H1 (cell line): ENCODE data around the gene AKR1D1. TPM values are rescaled to one million over a fixed set of nuclear protein-coding genes. Genes with fewer than 3 reads are reported as not detected.
A peak's percentile ranks its signal among the peaks of the same experiment; 100 is the strongest.

Source experiments
- CTCF ChIA-PET: fragments of 300-600 bp; sonication (Branson Sonifier 250); formaldehyde crosslinking; loops from one replicate; lab custom pipeline; 2021; ENCODE audit not compliant: partially characterized antibody; lab: Charles Lee
- POLR2A ChIA-PET: fragments of 300-600 bp; sonication (Branson Sonifier 250); formaldehyde crosslinking; loops from one replicate; lab custom pipeline; 2021; ENCODE audit warnings: inconsistent platforms; ENCODE audit not compliant: partially characterized antibody; lab: Charles Lee
- DNase-seq, 2 experiments: peaks; one replicate each; pipeline versions ENCODE4 v3.0.0 to v3.0.0-alpha.2; 2010 to 2022; ENCODE audit warnings: low spot score in 2 of 2, low read depth in 1 of 2, mixed read lengths in 1 of 2
- FAIRE-seq: peaks from 2 replicates; lab custom pipeline; 2011; peaks lifted over from hg19 to GRCh38; lab: Jason Lieb, UNC
- H2AFZ ChIP-seq: 2 replicates; pipeline ENCODE4 v1.8.1; 2012; ENCODE audit warnings: low read length, inconsistent platforms
- H2AK5ac ChIP-seq: 2 replicates; pipeline ENCODE4 v1.6.1; 2013; ENCODE audit warnings: low read depth, low read length
- H2BK120ac ChIP-seq: replicated peaks from 2 replicates; pipeline ENCODE3; 2013; ENCODE audit warnings: low read depth, low read length, inconsistent platforms
- H2BK12ac ChIP-seq: 2 replicates; pipeline ENCODE4 v1.6.1; 2013; ENCODE audit warnings: low read depth, low read length
- H2BK15ac ChIP-seq: 2 replicates; pipeline ENCODE4 v1.6.1; 2013; ENCODE audit warnings: low read length
- H2BK20ac ChIP-seq: 2 replicates; pipeline ENCODE4 v1.6.1; 2013; ENCODE audit warnings: low read length
- H2BK5ac ChIP-seq: 2 replicates; pipeline ENCODE4 v1.6.1; 2013; ENCODE audit warnings: low read depth, low read length
- H3K14ac ChIP-seq: 2 replicates; pipeline ENCODE4 v1.6.1; 2013; ENCODE audit warnings: inconsistent platforms; ENCODE audit not compliant: insufficient read length
- H3K18ac ChIP-seq: 2 replicates; pipeline ENCODE4 v1.6.1; 2013; ENCODE audit warnings: low read length; ENCODE audit errors: extremely low read depth
- H3K23ac ChIP-seq: 2 replicates; pipeline ENCODE4 v1.6.1; 2013; ENCODE audit warnings: inconsistent platforms; ENCODE audit not compliant: insufficient read length
- H3K23me2 ChIP-seq: 2 replicates; pipeline ENCODE4 v1.6.1; 2013; ENCODE audit warnings: low read depth, low read length
- H3K27ac ChIP-seq: 2 replicates; pipeline ENCODE4 v1.6.1; 2011; ENCODE audit warnings: low read depth, low read length, inconsistent platforms
- H3K27me3 ChIP-seq, 4 experiments: replicated peaks in 1 of 4; 1 replicate in 1 of 4; 2 replicates in 3 of 4; pipeline versions ENCODE4 v1.6.1 to v1.8.1; 2011 to 2013; ENCODE audit warnings: low read length in 3 of 4, mild to moderate bottlenecking in 3 of 4, inconsistent platforms in 2 of 4, mixed read lengths in 2 of 4, moderate library complexity in 1 of 4; ENCODE audit not compliant: control insufficient read depth in 3 of 4, insufficient read depth in 3 of 4; ENCODE audit errors: extremely low read depth in 1 of 4
- H3K36me3 ChIP-seq, 4 experiments: 2 replicates each; pipeline versions ENCODE4 v1.6.1 to v1.8.1; 2011 to 2013; ENCODE audit warnings: mild to moderate bottlenecking in 4 of 4, low read length in 3 of 4, moderate library complexity in 2 of 4, control low read depth in 1 of 4, inconsistent platforms in 1 of 4; ENCODE audit not compliant: insufficient read depth in 4 of 4, control insufficient read depth in 2 of 4
- H3K4ac ChIP-seq: replicated peaks from 2 replicates; pipeline ENCODE3; 2013; ENCODE audit warnings: low read length, low read depth, mixed read lengths, inconsistent platforms; ENCODE audit not compliant: insufficient read length
- H3K4me1 ChIP-seq, 4 experiments: replicated peaks in 1 of 4; 1 replicate in 1 of 4; 2 replicates in 3 of 4; pipeline versions ENCODE4 v1.6.1 to v1.8.1; 2011 to 2013; ENCODE audit warnings: low read length in 3 of 4, inconsistent platforms in 2 of 4, mixed read lengths in 1 of 4; ENCODE audit not compliant: insufficient read depth in 4 of 4, control insufficient read depth in 3 of 4
- H3K4me2 ChIP-seq, 2 experiments: 2 replicates each; pipeline versions ENCODE4 v1.6.1 to v1.8.1; 2011 to 2013; ENCODE audit warnings: low read depth in 2 of 2, low read length in 2 of 2, control low read depth in 1 of 2, inconsistent platforms in 1 of 2, mild to moderate bottlenecking in 1 of 2; ENCODE audit not compliant: insufficient read depth in 1 of 2
- H3K4me3 ChIP-seq, 4 experiments: fragments of 200-600, 300-600 bp in 1 of 4; sonication (generic), shearing (Covaris generic), sonication (Bioruptor Twin) in 1 of 4; 2 replicates each; pipeline versions ENCODE4 v1.5.1 to v1.8.1; 2011 to 2016; ENCODE audit warnings: low read length in 4 of 4, low read depth in 3 of 4, control low read depth in 2 of 4, inconsistent platforms in 2 of 4, mild to moderate bottlenecking in 2 of 4, mixed read lengths in 1 of 4, moderate library complexity in 1 of 4; ENCODE audit not compliant: insufficient read depth in 2 of 4; ENCODE audit errors: extremely low read depth in 1 of 4
- H3K56ac ChIP-seq: replicated peaks from 2 replicates; pipeline ENCODE3; 2013; ENCODE audit warnings: low read depth, mild to moderate bottlenecking, mixed read lengths, low read length, inconsistent platforms; ENCODE audit not compliant: insufficient read length
- H3K79me1 ChIP-seq: 2 replicates; pipeline ENCODE4 v1.6.1; 2013; ENCODE audit warnings: low read depth, low read length, control low read depth
- H3K79me2 ChIP-seq, 2 experiments: 2 replicates each; pipeline versions ENCODE4 v1.6.1 to v1.8.1; 2012 to 2013; ENCODE audit warnings: low read length in 2 of 2, mild to moderate bottlenecking in 2 of 2, inconsistent platforms in 1 of 2; ENCODE audit not compliant: insufficient read depth in 2 of 2, control insufficient read depth in 1 of 2
- H3K9ac ChIP-seq, 4 experiments: replicated peaks in 1 of 4; 1 replicate in 1 of 4; 2 replicates in 3 of 4; pipeline versions ENCODE4 v1.6.1 to v1.8.1; 2011 to 2013; ENCODE audit warnings: low read depth in 3 of 4, low read length in 3 of 4, control low read depth in 2 of 4, mild to moderate bottlenecking in 2 of 4, moderate library complexity in 2 of 4, inconsistent platforms in 1 of 4; ENCODE audit errors: extremely low read depth in 1 of 4
- H3K9me3 ChIP-seq, 2 experiments: 2 replicates each; pipeline versions ENCODE4 v1.6.1 to v1.8.1; 2012 to 2013; ENCODE audit warnings: mild to moderate bottlenecking in 2 of 2, moderate library complexity in 2 of 2, control low read depth in 1 of 2, inconsistent platforms in 1 of 2, low read depth in 1 of 2, low read length in 1 of 2, mixed read lengths in 1 of 2; ENCODE audit not compliant: insufficient read depth in 2 of 2
- H4K20me1 ChIP-seq, 2 experiments: replicated peaks in 1 of 2; 2 replicates each; pipeline versions ENCODE3 to v1.8.1; 2011 to 2013; ENCODE audit warnings: inconsistent platforms in 2 of 2, low read length in 2 of 2, mild to moderate bottlenecking in 1 of 2; ENCODE audit not compliant: insufficient read depth in 2 of 2, control insufficient read depth in 1 of 2
- H4K5ac ChIP-seq: 2 replicates; pipeline ENCODE4 v1.6.1; 2013; ENCODE audit warnings: low read length, low read depth, mixed read lengths, inconsistent platforms; ENCODE audit not compliant: insufficient read length
- H4K8ac ChIP-seq: 2 replicates; pipeline ENCODE4 v1.8.0; 2013; ENCODE audit warnings: mild to moderate bottlenecking, moderate library complexity, low read length, inconsistent platforms; ENCODE audit not compliant: insufficient read depth; ENCODE audit errors: extremely low read depth
- H4K91ac ChIP-seq: replicated peaks from 2 replicates; pipeline ENCODE3; 2013; ENCODE audit warnings: low read length, mixed read lengths, inconsistent platforms; ENCODE audit not compliant: insufficient read length
- ATF3 ChIP-seq: IDR thresholded peaks from 2 replicates; pipeline ENCODE4 v1.6.1; 2011; ENCODE audit warnings: low read depth, mild to moderate bottlenecking, low read length; ENCODE audit not compliant: insufficient read depth
- CHD1 ChIP-seq: IDR thresholded peaks from 2 replicates; pipeline ENCODE4 v1.6.1; 2012; ENCODE audit warnings: low read depth, low read length, improper control_type of control experiment
- JUN ChIP-seq: IDR thresholded peaks from 2 replicates; pipeline ENCODE4 v1.6.1; 2011; ENCODE audit warnings: low read depth, mild to moderate bottlenecking, improper control_type of control experiment, low read length
- JUND ChIP-seq: IDR thresholded peaks from 2 replicates; pipeline ENCODE4 v1.6.1; 2011; ENCODE audit warnings: mild to moderate bottlenecking, improper control_type of control experiment, low read length
- KDM1A ChIP-seq: fragments of 200-600, 300-600 bp; sonication (generic); IDR thresholded peaks from 2 replicates; pipeline ENCODE4 v1.7.1; 2016; ENCODE audit warnings: mild to moderate bottlenecking, low read length, borderline replicate concordance
- TCF12 ChIP-seq: IDR thresholded peaks from 2 replicates; pipeline ENCODE4 v1.6.1; 2011; ENCODE audit warnings: low read depth, mild to moderate bottlenecking, low read length
- TEAD4 ChIP-seq: IDR thresholded peaks from 2 replicates; pipeline ENCODE4 v1.6.1; 2012; ENCODE audit warnings: low read depth, low read length, inconsistent platforms, mixed read lengths
- WGBS, 2 experiments: shearing (Covaris generic) in 1 of 2; methylation state at CpG; one replicate each; pipeline versions ENCODE4 v1.1.6 to v1.1.7; 2013 to 2015; ENCODE audit warnings: low lambda C conversion rate in 2 of 2, mixed read lengths in 2 of 2, inconsistent platforms in 1 of 2, low coverage in 1 of 2, missing lambda C conversion rate in 1 of 2; ENCODE audit not compliant: insufficient replicate concordance in 2 of 2, insufficient coverage in 1 of 2, insufficient read length in 1 of 2; ENCODE audit errors: extremely low coverage in 1 of 2, missing lambda C conversion rate in 1 of 2; 5-methylcytosine and 5-hydroxymethylcytosine counted together
- polyA plus RNA-seq, 7 experiments: library from polyadenylated mRNA; depleted of rRNA in 3 of 7; stranded (reverse) in 5 of 7; unstranded in 2 of 7; fragments of >200 nt in 5 of 7; fragments of 200-250 nt in 2 of 7; gene quantifications; 1 replicate in 5 of 7; 2 replicates in 1 of 7; 4 replicates in 1 of 7; pipeline versions ENCODE4 v1.2.1 to v1.2.3, GENCODE V29; 2011 to 2013; ENCODE audit warnings: missing spikeins in 2 of 7, mixed read lengths in 2 of 7
- total RNA-seq: library from RNA; stranded (reverse); fragmentation: NEBNext Ultra II Directional; extraction: Animal tissue kit (Norgen Biotek cat#: 25700); gene quantifications from 2 replicates; pipeline ENCODE4 v1.2.1, GENCODE V29; 2021

The AKR1D1 gene
- total and polyA plus RNA-seq, 2 of the 8 experiments (the other 6 are each of a cell fraction or from before 2014, with no cell fraction given), result not detected

GRCh38 chr7:138072726-138073125 lies 3.5 kb upstream of the AKR1D1 start:
- Histone ChIP-seq H3K36me3 (peaks cover 0 to 10% (median 1%) of the 10 kb centered on the region in 4 experiments; a peak in 3 of 8 replicates), H3K27me3 (no peaks in the 10 kb centered on the region), H2BK15ac (no peak overlapping the region), H2BK120ac (no peak overlapping the region), H2AK5ac (no peak overlapping the region), H3K79me1 (no peaks in the 10 kb centered on the region), H3K4me3 (peak overlapping the region in 1 of 4 experiments; percentile 17; a peak in 1 of 8 replicates), H3K4ac (no peak overlapping the region), H3K4me1 (peaks cover 0 to 6% (median under 1%) of the 10 kb centered on the region in 4 experiments; a peak in 4 of 7 replicates), H3K23ac (no peak overlapping the region), H4K8ac (no peak overlapping the region), H3K14ac (no peak overlapping the region), H3K79me2 (no peaks in the 10 kb centered on the region), H2BK12ac (peak overlapping the region; percentile 90; the same call in 1 of the 2 replicates), H3K27ac (no peak overlapping the region), H3K23me2 (no peaks in the 10 kb centered on the region), H4K91ac (peak overlapping the region; percentile 70), H3K56ac (no peak overlapping the region), H3K4me2 (peak overlapping the region; percentile 3 to 14; a peak in 1 of 4 replicates), H2AFZ (no peak overlapping the region), H3K9me3 (peaks cover 16 to 18% of the 10 kb centered on the region in 2 experiments), H3K18ac (peak overlapping the region; percentile 52; the same call in 1 of the 2 replicates), H4K20me1 (no peaks in the 10 kb centered on the region), H3K9ac (no peak overlapping the region), H4K5ac (peak overlapping the region; percentile 78), H2BK5ac (peak overlapping the region; percentile 67; the same call in 1 of the 2 replicates), H2BK20ac (peak overlapping the region; percentile 53; the same call in 1 of the 2 replicates)
- ChIA-PET POLR2A (interaction anchor here (1.3 kb wide), 1 partner anchor 387 kb away, joined by 4 read pairs; the partner anchor contains the start of gene TRIM24), CTCF (interaction anchor here (0.6 kb wide), 1 partner anchor 73 kb away, joined by 3 read pairs; no protein-coding TSS in a partner anchor)
- DNase-seq, result peak in 1 of 2 experiments; percentile 36
- TF ChIP-seq KDM1A (peak; percentile 46; the same call in 1 of the 2 replicates), CHD1 (no peak), TCF12 (no peak), JUND (peak; percentile 95), ATF3 (0 out of 2 replicates have a peak, but pooled peaks have one; percentile 5), JUN (peak; percentile 76; the same call in 1 of the 2 replicates), TEAD4 (peak; percentile 57)
- peak; percentile 66 for FAIRE-seq
- 28% methylated on average over 2 of the region's 2 CpGs; no CpG with 5 or more reads in 1 of the 2 experiments for WGBS, 2 experiments
